NOMO-1 treated with dmso at 0.1 percent for 144 hours (cell line): ENCODE data around the gene EIF3D.
A peak's percentile ranks its signal among the peaks of the same experiment; 100 is the strongest.

Experiments used
- DNase-seq: peaks from one replicate; lab custom pipeline; 2025; ENCODE audit not compliant: unreplicated experiment; lab: John Stamatoyannopoulos, UW

EIF3D gene, protein sequence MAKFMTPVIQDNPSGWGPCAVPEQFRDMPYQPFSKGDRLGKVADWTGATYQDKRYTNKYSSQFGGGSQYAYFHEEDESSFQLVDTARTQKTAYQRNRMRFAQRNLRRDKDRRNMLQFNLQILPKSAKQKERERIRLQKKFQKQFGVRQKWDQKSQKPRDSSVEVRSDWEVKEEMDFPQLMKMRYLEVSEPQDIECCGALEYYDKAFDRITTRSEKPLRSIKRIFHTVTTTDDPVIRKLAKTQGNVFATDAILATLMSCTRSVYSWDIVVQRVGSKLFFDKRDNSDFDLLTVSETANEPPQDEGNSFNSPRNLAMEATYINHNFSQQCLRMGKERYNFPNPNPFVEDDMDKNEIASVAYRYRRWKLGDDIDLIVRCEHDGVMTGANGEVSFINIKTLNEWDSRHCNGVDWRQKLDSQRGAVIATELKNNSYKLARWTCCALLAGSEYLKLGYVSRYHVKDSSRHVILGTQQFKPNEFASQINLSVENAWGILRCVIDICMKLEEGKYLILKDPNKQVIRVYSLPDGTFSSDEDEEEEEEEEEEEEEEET

DNA sequence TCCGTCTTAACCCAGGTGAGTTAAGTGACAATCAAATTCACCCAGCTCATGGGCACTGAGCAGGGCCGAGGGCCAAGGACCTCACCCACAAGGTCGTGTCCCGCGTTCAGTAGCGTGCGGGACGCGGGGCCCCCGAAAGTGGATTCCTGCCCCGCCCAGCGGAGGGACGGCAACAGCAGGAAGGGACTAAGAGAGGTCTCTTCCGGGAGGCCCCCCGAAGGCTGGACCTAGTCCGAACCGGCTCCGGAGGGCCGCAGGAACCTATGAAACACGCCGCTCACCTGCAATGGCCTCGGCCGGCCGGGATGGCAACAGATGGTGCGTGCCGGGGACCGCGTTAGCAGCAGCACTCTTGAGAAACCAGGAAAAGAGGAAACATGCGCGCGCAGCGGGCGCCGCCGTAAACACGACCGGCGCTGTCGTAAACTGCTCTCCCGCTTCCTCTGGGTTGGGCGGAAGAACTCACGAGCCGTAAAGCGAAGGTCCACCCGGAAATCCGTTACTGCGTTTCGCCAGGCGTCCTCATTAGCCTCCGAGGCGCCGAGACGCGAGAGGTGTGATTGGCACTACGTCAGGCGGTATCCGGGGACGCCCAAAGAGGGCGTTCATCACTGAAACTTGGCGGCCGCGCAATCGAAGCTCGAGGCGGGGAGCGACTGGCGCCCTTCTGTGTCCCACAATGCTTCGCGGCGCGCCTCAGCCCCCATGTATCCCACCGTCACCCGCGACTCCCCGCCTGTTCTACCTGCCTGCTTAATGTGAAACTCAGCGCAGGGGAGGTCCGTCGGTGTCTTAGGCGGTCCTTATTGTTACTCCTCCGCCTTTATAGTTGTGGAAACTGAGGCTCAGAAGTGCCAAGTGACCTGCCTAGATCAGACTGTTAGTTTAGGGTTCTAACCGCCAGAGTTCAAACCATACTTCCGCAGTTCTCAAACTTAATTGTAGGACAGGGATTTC lies at the start of gene EIF3D:
Gene EIF3D, minus strand, starts transcription at position 372 of the 957 bp plus-strand sequence. CDS start 3,045 bp downstream, outside the sequence.
- DNase-seq: peak; percentile 99

DNA sequence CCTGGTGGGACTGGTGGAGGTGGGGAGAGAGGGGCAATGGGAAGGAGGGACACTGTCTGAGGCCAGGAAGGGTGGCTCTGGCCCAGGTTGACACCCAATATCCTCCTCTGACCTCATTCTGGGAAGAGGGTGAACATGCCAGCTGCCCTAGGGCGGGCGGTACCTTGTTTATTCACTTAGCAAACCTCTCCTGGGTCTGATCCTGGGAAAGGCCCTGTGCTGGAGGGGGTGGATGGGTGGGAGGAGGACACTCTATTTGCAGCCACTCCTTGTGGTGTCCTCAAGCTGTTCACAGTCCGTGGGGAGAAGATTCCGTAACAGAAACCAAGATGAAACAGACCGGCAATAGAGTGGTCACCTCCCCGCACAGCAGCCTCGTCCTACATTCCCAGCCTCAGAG lies 49.7 kb upstream of the EIF3D start:
- DNase-seq: no peak

DNA sequence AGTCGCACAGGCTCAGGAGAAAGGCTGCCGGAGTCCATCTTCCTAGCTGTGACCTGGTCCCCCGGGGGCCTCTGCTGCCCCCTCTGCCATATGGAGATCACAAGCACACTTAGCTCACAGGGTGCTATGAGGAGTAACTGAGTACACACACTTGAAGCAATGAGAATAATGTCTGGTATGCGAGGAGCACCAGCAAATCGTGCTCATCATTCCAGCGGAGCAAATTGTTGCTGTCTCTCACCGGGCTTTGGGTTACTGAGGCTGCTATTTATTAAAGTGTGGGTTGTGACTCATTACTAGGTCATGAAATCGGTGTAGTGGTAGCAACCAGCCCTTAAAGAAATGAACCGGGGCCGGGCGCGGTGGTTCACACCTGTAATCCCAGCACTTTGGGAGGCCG lies 48.1 kb upstream of the EIF3D start:
- DNase-seq: no peak

DNA sequence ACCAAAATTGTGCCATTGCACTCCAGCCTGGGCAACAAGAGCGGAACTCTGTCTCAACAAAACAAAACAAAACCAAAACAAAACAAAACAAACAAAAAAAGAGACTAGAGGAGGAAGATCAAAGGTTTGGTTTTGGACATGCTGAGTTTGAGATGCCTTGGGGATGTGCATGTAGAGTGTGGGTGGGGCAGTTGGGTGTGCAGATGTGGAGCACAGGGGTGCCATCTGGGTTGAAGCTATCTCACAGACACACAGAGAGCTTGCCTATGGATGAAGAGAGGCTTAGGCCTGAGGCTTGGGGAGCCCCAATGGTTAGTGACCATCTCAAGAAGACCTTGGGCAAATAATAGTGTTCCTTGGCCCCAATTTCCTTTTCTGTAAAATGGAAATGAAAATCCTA lies 45.8 kb upstream of the EIF3D start:
- DNase-seq: no peak

DNA sequence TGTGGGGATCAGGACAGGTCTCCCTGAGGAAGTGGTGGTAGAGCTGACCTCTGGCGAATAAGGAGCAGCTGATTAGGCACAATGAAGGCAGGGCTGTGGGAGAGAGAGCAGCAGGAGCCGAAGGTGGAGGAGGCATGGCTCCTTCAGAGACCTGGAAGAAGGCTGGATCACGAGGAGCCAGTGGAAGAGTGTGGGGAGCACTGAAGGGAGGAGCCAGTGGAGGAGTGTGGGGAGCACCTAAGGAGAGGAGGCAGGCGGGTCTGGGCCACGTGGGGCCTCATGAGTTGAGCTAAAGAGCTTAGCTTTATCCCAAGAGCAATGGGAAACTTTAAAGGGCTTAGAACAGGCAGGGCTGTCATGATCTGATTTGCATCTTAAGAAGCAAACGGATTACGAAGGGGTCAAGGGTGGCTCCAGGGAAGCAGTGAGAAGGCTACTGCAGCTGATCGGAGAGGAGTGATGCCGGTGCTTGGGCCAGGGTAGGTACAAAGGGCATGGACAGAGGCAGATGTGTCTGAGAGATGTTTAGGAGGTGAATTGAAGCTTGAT lies 44.9 kb upstream of the EIF3D start:
- no peak for DNase-seq

DNA sequence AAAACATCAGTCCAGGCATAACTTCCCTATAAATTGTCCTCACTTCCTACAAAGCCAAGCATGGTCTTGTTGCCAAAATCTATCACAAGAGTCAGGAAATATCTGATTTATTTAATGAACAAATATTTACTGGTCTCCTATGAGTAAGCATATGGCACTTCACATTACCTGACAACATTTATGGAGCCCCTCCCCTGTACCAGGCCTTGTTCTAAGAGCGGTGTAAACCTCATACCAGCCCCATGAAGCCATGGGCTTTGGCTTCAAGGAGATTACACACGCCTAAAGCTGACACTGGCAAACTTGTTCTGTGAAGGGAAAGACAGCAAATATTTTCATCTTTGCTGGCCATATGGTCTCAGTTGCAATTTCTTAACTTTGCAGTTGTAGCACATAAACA lies 43.0 kb upstream of the EIF3D start:
- no peak for DNase-seq

DNA sequence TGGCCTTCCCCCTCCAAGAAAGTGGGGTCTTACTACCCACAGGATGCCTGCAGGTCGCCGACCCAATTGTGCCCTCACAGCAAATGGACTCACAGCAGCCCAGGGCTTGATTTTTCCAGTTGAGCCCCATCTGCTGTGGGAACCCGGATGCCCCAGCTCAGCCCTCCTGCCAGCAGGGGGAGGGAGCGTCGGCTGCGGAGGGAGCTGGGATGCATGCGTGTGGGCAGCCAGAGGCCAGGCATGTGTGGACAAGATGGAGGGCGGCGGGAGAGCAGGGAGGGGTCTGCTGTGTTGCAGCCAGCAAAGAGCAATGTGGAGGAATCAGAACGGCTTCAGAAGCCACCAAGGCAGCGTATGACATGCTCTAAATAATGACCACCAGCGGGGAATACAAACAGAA lies 41.0 kb upstream of the EIF3D start:
- DNase-seq: no peak

DNA sequence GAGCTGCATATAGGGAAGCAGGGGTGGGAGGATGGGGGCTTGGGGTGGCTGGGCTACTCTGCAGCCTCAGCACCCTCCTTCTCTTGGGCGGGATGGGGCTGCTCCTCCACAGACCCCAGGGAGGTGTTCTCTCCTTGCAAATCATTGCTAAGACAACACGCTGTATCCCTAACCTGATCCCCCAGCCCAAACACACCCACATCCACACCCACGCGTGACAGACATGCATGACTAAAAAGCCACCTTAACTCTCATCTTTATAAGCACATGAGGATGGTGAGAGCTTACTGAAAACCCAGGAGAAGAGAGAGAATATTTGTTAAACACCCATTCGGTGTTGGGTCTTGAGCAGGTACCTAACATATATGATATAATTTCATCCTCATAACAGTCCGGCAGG lies 39.9 kb upstream of the EIF3D start:
- no peak for DNase-seq

DNA sequence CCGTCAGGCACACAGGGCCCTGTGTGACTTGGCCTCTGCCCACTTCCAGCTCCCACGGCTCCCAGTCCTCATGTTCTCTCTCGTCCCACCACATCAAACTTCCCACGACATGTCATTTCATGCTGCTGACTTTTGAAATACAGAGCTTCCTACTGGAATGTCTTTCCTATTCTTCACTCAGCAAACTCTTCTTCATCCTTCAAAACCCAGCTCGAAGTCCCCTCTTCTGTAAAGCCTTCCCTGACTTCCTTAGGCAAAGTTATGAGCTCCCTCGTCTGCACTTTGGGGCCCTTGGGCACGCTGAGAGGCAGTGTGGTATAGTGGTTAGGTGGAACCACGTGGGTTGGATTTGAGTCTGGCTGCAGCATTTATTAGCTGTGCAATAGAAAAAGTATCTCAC lies 37.8 kb upstream of the EIF3D start:
- no peak for DNase-seq

DNA sequence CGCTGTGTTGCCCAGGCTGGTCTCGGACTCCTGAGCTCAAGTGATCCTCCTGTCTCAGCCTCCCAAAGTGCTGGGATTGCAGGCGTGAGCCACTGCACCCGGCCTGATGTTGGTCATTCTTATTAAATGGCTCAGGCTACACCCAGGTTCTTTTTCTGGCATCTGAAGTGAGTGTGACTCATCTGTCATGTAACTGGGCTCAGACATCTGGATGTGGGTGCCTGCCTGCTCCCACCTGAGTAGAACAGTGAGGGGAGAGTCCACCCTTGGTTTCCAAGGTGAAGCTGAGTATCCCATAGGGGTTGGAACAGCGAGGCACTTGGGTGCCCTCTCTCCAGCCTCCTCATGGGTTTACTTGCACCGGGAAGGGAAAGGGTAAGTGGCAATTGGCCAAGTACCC lies 36.7 kb upstream of the EIF3D start:
- DNase-seq: no peak

DNA sequence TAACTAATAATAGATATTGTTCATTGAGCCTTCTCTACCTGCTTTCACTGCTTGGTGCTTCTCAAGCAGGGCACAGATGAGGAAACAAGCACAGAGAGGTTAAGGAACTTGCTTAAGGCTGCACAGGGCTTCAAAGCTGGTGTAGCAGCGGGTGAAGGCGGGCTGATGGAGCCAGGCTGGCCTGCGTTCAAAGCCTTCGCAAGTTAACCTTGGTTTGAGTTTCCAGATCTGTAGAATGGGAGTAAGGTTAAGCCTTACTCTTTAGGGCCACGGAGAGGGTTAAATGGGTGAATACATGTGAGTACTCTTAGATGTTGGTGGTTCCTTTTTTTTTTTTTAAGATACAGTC lies 36.2 kb upstream of the EIF3D start:
- DNase-seq: no peak

DNA sequence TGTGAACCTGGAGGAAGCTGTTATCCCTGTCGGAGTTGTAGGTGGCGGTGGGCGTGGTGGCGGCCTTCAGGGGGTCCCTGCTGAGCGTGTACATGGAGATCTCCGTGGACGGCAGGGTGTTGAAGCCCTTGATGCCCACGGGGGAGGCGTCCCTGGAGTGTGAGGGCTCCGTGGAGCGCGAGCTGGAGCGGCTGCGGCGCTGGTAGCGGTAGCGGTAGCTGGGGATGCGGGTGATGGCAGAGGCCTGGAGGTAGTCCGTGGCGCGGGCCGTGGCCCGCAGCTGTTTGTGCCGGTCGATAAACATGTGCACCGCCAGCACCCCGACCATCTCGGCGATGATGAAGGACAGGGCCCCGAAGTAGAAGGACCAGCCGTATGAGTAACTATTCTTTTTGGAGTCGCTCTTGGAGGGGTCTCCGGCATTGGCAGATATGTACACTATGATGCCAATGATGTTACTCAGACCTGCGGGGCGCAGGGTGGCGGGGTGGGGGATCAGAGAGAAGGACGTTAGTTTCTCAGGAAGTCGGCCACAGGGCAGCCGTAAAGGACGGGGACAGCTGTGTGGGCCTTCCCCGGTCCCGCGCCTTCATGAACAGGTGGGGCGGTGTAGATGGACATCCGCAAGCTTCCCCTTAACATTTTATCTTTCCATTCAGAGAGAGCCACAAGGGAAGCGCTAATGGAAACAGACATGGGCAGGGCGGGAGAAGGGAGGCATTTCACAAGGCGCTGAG lies 35.6 kb upstream of the EIF3D start:
- DNase-seq: no peak

DNA sequence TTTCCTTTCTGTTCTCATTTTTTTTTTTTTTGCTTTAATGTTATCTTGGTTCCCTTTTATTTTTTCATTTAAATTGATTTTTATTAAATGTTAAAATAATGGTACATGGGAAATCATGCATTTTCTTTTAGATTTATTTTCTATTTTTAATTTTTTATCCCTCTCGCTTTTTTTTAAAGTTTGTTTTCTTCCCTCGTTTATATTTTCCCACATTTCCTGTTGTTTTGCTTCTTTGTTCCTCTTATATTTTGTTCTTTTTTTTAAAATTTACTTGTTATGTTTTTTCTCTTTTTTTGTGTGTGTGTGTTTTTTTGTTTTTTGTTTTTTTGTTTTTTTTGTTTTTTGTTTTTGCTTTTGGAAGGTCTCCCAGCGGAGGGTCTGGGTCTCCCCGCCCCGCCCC lies 34.9 kb upstream of the EIF3D start:
- DNase-seq: no peak

DNA sequence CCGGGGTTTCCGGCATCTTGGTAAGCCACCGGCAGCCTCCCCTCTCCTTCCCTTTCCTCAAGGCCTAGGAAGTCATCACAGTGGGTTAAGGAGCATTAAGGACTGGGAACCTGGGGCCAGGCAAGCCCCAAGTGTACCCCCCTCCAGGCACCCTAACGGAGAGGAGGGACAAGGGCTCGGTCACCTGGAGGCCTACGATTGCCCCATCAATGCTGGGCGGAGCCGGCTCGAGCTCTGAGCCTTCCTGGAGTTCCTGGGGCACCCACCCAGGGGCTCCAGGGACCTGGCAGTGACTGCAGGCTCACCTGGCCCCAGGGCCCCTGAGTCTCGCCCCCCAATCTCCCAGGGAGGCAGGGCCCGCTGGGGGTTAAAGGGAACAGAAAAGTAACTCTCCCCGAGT lies 34.5 kb upstream of the EIF3D start:
- no peak for DNase-seq

DNA sequence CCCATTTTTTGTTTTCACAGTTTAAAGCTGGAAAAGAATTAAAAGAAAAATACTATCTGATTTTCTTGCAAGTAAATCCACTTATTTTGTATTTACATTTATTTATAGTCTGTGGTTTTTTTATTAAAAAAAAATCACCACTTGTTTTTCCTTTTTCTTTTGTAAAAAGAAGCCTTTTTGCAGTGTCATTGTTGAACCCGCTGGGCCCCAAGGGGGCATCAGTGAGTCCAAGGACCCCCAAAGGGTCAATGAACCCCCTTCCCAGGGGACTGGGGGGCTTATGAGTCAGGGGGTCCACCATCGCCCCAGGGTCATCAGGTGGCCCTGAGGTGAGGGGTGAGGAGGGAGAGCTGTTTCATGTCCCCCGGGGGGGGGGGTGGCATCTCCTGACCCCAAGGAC lies 34.0 kb upstream of the EIF3D start:
- no peak for DNase-seq

DNA sequence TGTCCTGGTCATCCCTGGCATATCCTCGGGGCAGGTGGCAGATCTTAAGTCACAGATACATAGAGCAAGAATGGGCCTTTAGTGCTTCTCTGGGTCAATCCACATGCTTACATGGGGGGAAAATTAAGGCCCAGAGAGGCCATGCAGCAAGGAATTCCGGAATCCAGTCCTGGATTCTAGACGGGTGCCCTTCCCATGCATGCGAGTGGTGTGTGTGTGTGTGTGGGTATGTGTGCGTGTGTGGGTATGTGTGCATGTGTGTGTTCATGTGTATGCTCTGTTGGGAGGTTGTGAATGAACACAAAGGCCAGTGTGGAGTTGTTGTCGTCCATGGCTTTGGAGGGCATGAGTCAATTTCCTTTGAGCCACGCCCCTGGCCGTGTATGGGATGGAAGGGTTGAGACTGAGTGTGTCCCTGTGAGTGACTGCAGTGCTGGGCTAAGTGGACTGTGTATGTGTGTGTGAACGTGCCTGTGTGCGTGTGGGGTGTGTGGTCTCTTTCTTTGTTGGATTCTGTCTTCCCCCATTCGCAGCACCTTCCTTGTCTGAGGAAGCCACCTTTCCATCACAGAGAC lies 33.4 kb upstream of the EIF3D start:
- DNase-seq: no peak

DNA sequence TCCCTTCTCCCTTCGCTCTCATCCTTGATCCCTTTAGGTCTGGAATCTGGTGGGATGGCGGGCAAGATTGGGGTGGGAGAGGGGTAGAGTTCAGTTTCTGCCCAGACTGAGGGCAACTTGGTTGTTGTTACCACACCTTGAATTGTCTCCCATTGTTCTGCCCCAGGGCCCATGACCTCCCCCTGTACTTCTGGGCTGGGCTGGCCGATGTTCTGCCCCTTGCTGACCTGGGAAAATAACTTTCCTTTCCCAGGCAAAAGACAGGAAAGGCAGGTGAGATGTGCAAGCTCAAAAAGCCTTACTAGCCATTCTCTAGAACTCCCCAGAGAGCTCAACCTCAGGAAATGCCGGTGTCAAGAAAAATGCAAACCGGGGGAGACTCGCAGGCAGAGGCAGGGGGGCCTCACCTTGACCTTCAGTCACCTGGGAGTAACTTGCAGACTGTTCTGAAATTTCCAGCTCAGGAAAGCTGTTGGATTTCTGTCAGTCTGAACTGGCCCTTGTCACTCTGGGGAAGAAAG lies 32.4 kb upstream of the EIF3D start:
- no peak for DNase-seq

DNA sequence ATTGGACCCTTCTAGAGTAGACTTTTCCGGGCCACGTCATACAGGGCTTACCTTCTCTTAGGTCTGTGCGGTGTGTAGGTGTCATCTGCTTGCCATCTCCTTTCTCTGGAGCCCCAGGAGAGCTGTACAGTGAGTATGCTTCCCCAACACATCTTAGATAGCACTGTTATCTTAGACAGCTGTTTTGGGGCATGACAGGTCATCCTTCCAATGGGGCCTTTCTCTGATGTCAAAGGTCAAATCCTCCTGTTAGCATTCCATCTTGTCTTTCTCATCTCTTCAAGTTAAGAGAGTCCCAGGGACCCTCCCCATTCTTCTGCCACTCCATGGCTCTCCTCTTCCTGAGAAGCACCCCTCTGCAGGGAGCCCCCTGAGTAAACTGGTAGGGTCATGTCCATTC lies 31.0 kb upstream of the EIF3D start:
- DNase-seq: no peak

DNA sequence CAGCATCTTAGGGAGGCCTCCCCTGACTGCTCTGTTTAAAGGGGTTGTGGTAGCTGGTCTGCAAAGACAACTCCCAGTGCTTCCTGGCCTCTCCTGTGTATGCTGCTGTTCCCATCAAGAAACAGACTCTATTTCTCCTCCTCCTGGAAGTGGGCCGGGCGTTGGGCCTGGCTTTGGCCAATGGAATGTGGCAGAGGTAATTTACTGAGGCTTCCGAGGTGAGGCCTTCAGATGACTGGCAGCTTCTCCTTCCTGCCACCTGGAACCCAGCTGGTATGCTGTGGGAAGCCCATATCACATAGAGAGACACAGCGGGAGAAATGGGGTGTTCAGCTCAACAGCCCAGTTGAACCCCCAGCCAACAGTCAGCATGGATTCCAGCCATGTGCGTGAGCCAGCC lies 25.1 kb upstream of the EIF3D start:
- DNase-seq: no peak

DNA sequence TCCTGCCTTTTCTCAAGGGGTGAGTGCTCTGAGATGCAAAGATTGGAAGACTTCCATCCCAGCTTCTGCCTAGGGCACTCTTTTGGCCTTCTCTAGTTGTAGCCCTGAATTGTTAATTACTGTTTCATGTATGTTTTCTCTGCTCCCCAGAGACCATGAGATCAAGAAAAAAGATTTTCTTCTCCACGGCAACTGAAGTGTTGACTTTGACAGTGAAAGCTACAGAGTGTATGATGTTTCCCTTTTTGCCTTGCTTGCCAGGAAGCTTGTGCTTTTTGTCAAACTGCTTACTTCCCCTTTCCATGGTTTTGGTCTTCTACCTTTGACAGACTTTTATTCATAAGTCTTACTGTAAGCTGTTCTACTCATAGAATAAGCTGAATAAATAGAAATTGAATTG lies 23.3 kb upstream of the EIF3D start:
- peak; percentile 57 for DNase-seq
